Spleen (tissue), 7 donors: ENCODE results near the gene KDM4B.

Experiments
- POLR2A ChIP-seq, 3 donors: fragments of 450-650 bp; IDR thresholded peaks; one replicate each; pipeline ENCODE4 v1.5.1; 2017; ENCODE audit warnings: antibody characterized with exemption in 3 of 3, mild to moderate bottlenecking in 1 of 3
- POLR2AphosphoS5 ChIP-seq, 3 donors: sonication (generic); formaldehyde crosslinking; IDR thresholded peaks; one replicate each; pipeline ENCODE4 v1.5.1; 2017; ENCODE audit warnings: antibody characterized with exemption in 3 of 3
- TF ChIP-seq, protein P1 (sequence below), 11 experiments: fragments of 200-600 bp in 7 of 11; fragments of 450-650 bp in 4 of 11; sonication (generic) in 4 of 11; IDR thresholded peaks in 8 of 11; conservative IDR thresholded peaks in 3 of 11; 1 replicate in 7 of 11; 2 replicates in 4 of 11; pipeline versions ENCODE4 v1.4.0 to v1.8.0; 2016 to 2021; ENCODE audit warnings: antibody characterized with exemption in 11 of 11, inconsistent platforms in 4 of 11, mild to moderate bottlenecking in 1 of 11
- donor health status: DM: no; HTN: no; CAD: no; lungs with moderate emphysema.
- donor health status: DM: no; HTN: no; CAD: no.
- donor health status: DM: no; HTN: no; CAD: no.

- TF ChIP-seq, protein P1, sequence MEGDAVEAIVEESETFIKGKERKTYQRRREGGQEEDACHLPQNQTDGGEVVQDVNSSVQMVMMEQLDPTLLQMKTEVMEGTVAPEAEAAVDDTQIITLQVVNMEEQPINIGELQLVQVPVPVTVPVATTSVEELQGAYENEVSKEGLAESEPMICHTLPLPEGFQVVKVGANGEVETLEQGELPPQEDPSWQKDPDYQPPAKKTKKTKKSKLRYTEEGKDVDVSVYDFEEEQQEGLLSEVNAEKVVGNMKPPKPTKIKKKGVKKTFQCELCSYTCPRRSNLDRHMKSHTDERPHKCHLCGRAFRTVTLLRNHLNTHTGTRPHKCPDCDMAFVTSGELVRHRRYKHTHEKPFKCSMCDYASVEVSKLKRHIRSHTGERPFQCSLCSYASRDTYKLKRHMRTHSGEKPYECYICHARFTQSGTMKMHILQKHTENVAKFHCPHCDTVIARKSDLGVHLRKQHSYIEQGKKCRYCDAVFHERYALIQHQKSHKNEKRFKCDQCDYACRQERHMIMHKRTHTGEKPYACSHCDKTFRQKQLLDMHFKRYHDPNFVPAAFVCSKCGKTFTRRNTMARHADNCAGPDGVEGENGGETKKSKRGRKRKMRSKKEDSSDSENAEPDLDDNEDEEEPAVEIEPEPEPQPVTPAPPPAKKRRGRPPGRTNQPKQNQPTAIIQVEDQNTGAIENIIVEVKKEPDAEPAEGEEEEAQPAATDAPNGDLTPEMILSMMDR (IDR thresholded peaks at IDR 0.05 in 8 of 11, conservative IDR thresholded peaks at IDR 0.05 in 3 of 11), result no peak
- no peak for TF ChIP-seq POLR2A (IDR thresholded peaks at IDR 0.05)
- TF ChIP-seq POLR2AphosphoS5 (IDR thresholded peaks at IDR 0.05), result no peak
Observed at GRCh38 chr19:5078666-5079065, 109.8 kb downstream of the KDM4B start.
